Ramos (cell line): ENCODE measurements around the gene FNDC10.
"Not testable (repeated sequence)": the region's sequence is repeated elsewhere in the genome, so short reads cannot be mapped to it uniquely, and the experiment has no call there.

Experiments
- in situ Hi-C: fragments of 300-500 bp; cut with MboI; formaldehyde crosslinking; loops from one replicate; pipeline ENCODE4 v1.14.3; 2022; ENCODE audit warnings: low sequenced_read_pairs; ENCODE audit not compliant: unreplicated experiment

The FNDC10 gene

DNA sequence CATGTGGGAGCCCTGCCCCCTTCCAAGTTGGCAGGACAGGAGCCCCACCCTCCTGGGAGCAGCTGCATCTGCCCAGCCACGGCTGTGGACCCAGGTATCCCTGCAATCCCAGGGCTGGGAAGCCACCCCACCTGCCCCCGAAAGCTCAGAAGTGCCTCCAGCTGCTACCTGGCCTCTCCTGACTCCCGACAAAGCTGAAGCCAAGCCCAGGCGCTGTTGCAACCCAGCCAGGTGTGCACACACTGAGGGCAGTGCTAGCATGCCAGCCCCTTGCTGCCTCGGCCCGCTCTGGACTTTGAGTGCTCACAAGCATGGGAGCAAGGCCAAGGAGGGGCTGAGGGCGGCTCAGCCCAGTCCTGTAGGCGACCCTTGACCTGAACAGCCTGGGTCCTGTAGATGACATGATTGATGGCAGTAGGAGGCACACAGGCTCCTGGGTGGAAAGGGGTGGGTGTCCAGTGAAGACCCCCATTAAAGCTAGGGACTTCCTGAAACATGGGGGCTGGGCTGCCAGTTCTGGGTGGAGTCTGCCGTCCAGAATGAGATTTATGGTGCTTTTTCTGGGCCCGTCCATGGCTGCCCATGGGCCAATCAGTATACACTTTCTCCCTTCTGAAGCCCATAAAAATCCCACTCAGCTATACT is 22.4 kb downstream of the FNDC10 start:
- in situ Hi-C loops: no loop called here

DNA sequence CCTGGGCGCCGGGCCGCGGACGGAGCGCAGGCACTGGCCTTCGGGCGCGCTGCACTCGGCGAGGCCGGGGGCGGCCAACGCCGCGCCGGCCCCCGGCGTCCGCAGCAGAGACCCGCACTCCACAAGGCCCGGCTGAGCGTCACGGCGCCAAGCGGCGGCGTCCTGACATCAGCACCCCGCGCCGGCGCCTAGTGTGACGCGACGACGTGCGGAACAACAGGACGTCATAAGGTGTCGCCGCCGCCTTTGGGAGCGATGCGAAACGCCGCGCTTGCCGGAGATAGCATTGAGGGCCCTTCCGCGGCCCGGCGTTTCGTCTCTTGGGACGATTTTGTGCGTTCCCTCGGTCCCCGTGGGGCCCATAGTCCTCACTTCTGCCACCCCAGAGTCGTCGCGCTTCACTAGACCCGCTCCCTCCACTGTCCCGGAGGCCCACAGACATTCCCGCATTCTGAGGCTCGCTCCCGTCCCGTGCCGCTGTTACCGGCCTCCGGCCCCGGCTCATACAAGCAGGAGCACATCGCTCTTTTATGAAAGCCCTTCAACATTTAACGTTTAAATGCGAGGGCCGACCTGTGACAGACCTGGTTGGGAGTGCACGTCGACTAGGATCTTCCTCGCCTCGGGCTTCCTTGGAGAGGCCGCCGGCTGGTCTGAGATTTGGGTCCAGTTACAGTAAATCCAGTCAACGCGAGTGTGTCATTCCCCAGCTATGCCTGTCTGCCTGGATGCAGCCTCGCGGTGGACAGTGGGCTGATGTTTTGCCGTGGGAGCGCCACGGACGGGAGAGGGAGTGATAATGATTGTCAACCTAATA is 25.0 kb downstream of the FNDC10 start, which contains the start of gene SSU72:
Gene SSU72 (minus strand): TSS at position 143 of the 817 bp plus-strand sequence. CDS start 306 bp downstream, outside the sequence.
- in situ Hi-C loops: no loop called here

DNA sequence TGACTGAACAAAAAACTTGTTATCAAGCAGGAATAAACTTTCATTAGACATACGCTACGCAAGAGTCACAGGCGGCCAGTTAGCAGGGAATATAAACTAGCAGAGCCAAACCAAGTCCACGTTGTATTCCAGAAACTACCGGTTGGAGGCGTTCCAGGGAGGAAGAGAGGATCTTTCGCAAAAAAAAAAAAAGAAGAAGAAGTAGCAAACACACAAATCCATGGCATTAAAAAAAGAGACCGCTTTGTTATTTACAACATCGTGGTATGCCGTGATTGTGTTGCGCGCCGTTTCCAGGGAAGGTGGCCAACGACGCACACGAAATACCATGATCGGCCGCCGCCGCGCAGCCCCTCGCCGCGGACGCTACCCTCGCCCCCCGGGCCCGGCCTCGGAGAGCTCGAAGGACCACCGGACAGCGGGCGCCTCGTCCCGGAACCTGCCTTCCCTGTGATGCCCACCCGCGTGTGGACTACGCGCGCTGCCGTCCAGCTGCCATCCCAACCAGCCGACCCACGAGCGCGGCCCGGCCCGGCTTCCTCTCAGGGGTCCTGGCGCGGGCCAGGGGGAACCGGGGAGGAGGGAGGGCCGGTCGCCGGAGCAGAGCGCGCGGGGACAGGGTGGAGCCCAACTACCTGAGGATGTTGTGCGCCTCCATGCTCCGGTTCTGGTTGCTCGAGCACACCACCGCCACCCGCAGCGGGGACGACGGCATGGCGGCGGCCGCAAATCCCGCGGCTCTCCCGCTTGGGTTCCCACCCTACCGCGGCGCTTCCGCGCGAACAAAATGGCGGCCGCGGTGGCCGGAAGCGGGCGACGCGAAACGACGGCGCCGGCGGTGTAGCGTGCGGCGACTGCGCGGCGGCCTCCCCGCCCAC is 25.9 kb downstream of the FNDC10 start:
- in situ Hi-C loops: no loop called here

DNA sequence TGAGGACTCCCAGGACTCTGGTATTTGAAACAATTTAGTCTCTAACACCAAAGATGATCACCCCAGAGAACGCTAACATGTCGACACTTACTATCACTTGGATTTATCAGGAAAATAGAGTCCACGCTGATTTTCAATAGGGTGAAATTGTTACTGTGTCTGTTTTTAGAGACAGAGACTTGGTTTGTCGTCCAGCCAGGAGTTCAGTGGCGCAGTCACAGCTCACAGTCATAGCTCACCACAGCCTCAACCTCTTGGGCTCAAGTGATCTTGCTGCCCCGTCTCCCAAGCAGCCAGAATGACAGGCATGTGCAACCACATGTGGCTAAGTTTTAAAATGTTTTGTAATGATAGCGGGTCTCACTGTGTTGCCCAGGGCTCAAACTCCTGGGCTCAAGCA is 30.6 kb downstream of the FNDC10 start:
- in situ Hi-C loops: no loop called here

DNA sequence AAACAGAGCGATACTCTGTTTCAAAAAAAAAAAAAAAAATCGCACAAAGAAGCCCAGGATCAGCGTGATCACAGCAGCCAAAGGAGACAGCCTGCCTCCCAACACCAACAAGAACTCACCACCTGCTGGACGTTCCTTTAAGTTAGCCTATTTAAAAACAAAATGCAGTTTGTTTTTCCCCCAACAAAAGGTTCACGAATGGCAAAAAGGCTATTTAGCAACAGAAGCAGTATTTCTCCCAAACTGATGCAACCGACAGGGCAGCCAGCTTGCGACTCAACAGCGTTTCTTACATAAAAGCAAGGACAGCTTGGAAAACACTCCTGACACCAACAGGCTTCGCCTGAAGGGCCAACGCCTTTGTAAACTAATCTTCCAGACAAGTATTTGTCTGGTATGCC is 32.0 kb downstream of the FNDC10 start:
- in situ Hi-C loops: no loop called here

DNA sequence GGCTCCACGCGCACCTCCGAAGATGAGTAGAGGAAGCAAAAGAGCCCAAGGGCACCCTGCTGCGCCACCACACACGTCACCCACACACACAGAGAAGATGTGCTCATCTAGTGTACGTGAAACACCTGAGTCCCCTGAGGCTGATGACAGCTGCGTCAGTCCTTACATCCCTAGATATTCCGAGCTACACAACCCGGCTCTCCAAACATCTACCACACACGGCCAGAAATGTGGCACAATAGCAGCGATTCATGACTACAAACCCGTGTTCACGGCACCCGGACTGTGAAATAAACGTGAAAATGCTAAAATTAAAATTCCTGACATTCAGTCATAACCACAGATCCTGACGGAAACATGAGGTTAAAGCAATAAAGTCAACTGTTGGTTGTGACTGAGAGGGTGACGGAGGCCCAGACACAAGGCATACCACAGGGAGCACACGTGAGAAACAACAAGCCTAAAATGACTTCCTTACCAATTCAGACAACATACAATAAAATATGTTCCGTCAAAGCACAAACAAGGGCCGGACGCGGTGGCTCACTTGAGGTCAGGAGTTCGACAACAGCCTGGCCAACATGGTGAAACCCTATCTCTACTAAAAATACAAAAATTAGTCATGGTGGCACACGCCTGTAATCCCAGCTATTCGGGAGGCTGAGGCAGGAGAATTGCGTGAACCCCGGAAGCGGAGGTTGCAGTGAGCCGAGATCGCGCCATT is 32.6 kb downstream of the FNDC10 start:
- in situ Hi-C loops: no loop called here

DNA sequence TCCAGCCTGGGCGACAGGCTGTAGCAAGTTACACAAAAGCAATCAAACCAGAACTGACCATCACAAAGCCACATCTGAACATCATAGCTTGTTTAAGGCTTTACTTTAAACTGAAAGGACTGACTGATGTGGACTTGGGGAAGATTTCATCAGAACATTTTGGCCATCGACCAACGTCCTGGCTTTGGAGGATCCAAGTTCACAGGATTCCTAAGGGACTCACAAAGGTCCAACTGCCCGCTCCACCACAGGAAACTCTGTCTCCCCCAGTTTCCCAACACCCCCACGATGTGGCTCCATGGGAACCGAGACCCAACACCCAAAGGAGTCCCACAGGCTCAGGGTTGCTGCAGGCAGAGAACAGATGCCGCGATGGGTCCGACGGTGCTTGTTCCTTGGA is 34.6 kb downstream of the FNDC10 start:
- in situ Hi-C loops: no loop called here

DNA sequence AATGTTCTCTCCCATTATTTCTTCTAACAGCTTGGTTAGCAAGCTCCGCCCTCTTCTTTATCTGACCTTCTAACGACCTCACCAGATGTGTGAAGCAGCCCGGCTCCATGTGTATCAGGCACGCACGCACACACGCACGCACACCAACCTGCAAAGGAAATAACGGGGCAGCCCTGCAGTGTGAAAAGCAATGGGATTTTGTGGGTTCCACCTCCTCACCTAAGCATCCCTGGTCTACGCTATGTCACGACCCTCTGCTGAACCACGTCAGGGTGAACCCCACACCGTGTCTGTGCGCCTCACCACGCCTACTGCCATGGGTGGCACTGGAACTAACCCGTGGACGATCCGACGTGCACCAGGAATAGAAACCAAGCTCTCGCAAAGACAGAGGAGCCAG is 35.7 kb downstream of the FNDC10 start:
- in situ Hi-C loops: no loop called here

DNA sequence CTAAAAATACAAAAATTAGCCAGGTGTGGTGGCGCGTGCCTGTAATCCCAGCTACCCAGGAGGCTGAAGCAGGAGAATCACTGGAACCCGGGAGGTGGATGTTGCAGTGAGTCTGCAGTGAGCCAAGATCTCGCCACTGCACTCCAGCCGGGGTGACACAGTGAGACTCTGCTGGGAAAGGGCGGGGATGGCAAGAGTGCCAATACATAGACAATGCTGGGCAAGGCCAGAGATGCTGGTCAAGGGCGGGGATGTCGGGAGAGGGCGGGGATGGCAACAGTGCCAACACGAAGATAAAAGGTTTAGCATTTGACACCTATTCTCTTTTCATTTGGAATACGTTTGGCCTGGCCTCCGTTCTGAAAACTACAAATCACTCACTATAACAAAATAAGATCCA is 36.2 kb downstream of the FNDC10 start:
- in situ Hi-C loops: no loop called here

DNA sequence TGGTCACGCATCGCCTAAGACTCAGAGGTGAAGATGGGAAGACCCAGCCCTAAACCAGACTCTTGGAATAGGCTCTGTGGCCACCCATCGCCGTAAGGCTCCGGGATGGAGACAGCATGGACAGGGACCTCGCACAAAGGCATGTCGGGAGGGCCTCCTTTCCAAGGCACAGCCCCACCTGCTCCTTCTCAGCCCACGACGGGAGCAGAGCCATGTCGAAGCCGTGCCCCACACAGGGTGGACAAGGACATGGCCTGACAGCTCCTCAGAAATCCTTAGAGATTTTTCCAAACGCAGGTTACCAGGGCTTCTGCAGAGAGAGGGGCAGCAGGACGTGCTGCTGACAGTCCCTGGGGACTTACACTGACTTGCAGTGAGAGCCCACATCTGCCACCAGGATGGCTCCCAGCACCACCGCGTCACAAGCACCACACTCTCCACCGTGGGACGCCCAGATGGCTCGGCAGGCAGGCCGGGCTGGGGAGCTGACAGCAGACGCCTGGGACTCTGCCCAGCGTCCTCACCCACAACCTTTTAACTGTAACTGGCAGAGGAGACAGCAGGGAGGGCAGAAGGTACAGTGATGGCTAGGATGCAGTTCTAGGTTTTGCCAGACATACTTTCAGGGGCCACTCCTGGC is 37.3 kb downstream of the FNDC10 start:
- in situ Hi-C loops: no loop called here

DNA sequence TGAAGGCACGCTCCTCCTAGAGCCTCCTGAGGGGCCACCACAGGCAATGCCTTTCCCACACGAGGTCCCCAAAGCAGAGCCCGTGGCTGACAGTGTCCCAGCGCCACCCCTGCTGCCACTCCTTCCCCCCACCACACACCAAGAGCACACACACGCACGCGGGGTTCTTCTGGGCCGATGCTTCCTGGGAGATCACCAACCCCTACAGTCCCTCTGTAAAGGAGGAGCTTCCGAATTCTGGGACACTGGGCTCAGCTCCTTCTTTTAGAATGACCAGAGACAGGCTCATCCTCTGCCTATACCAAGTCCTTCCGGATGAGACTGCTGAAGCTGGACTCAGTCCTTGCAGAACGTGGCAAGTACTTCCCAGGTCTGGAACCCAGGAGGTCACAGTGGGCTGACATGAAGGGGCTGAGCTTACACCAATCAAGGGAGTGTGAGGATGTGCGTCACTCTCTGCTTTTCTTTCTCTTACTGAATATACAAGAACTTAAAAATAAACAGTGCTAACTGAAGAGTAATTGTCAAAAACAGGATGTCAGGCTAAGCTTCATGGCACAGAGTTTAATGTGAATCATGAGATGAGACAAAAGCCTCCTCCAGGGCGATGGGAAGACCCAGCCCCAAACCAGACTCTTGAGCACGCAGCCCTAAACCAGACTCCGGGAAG is 38.0 kb downstream of the FNDC10 start:
- in situ Hi-C loops: no loop called here

DNA sequence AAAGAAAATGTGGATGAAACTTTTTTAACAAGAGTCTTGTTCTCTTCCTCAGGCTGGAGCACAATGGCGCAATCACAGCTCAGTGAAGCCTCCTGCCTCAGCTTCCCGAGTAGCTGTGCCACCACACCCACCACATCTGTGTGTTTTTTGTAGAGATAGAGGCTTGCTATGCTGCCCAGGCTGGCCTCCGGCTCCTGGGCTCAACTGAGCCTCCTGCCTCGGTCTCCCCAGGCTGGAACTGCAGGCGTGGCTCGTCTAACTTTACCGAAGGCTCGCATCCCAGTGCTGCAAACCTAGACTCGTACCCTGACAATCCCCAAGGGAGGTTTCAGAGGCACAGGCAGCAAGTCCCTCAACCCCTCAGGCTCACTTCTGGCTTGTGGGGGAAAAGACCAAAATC is 39.8 kb downstream of the FNDC10 start:
- in situ Hi-C loops: no loop called here

DNA sequence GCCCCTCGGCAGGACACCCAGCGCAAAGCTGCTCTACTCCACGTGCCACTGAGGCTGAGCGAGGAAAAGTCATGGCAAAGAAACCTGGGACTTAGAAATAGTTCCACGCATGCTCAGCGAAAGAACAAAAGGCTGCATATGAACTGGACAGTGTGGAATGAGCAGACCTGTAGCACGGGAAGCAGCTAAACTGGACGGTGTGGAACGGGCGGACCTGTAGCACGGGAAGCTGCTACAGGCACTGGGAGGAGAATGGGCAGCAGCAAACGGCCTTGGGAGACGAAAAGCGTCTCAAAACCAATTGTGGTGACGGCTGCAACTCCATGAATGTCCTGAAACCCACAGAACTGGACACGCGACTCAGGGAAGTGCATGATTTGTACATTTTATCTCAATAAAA is 40.9 kb downstream of the FNDC10 start:
- in situ Hi-C loops: no loop called here

DNA sequence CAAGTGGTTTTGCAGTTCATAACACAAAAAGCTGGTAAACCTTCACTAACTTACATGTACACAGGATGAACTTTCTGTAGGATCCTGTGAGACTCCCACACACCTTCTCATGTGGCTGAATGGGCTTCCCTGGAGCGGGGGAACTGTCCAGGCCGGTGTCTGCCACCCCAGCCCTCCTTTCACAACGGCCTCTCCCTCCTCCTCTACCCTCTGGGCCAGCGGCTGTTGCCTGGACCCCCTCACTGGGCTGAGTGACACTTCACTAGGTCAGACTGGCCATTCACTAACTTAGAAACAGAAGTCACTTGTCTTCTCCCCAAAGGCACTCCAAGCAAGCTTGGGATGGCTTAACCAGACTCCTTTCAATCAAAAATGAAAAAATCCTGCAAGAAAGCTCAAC is 41.3 kb downstream of the FNDC10 start:
- in situ Hi-C loops: no loop called here

DNA sequence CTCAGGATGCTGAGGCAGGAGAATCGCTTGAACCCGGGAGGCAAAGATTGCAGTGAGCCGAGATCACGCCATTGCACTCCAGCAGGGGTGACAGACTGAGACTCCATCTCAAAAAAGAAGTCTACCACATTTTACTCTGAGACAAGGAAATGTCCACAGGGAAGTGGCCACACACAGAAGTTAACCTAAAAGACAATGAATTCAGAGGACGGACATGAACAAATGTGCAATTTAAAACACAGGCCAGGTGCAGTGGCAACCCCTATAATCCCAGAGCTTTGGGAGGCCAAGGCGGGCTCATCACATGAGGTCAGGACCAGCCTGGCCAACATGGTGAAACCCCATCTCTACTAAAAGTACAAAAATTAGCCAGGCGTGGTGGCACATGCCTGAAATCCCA is 42.2 kb downstream of the FNDC10 start:
- in situ Hi-C loops: not testable (repeated sequence)

DNA sequence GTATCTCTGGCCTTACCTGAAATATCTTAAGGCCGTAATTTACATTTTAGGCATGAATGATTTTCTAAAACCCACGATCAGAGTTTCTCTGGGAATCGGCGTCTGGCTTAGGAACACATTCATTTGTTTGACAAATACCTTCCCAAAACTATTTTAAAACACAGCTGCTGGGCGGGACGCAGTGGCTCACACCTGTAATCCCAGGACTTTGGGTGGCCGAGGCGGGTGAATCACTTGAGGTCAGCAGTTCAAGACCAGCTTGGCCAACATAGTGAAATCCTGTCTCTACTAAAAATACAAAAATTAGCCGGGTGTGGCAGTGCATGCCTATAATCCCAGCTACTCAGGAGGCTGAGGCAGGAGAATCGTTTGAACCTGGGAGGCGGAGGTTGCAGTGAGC is 43.0 kb downstream of the FNDC10 start:
- in situ Hi-C loops: not testable (repeated sequence)

DNA sequence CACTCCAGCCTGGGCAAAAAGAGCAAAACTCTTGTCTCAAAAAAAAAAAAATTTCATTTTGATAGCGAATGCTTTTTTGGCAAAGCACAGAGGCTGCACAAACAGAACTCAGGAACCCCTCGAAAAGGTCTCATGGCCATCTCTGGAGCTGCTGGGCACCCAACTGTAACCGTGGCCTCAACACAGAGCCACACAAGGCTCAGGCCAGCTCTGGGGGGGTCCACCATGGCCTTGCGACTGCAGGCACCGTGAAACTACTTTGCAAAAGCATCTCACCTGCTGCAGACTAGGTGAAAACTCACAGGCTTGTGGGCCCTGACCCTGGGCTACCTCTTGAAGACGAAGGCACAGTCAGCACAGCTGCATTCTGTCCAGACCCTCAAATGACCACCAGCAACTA is 43.4 kb downstream of the FNDC10 start:
- in situ Hi-C loops: no loop called here

DNA sequence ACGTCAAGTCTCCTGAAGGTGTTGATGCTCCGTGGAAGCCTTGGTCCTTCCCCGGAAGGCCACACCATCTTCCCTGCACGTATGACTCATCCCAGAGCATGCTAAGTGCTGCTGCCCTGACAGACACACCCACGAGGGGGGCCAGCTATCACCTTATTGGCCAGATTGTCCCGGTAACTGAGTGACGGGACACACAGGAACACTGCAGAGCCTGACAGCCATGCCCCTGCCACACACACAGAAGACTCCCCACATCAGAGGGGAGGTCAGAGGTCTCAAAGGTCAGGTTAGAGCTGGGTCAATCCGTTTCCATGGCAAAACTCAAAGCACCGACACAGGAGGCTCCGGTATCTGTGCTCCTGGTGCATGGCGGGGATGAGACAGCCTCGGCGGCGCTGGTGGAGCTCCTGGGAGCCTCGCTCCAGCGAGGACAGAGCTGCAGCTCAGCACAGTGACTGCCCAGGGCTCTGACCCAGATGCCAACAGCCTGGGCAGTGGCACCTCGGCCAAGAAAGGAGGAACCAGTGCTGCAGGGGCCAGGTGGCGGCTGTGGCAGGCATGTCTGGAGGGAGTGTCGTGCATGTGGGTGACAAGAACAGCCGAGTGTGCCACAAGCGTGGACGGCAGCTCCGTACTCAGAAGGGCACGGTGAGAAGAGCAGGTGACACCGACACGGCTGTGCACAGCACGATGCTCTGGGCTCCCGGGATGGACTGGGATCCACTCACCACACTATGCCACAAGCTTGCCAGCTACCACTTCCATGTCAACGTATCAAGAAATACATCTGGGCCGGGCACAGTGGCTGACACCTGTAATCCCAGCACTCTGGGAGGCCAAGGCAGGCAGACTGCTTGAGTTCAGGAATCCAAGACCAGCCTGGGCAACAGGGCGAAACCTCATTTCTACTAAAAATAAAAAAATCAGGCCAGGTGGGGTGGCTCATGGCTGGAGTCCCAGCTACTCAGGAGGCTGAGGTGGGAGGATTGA is 44.7 kb downstream of the FNDC10 start:
- in situ Hi-C loops: no loop called here
